H9 (cell line): ENCODE data around the gene CD48. TPM values are rescaled to one million over a fixed set of nuclear protein-coding genes. Genes with fewer than 3 reads are reported as not detected.

Source experiments
- DNase-seq: peaks from one replicate; pipeline ENCODE4 v3.0.0-alpha.2; 2017
- H2AFZ ChIP-seq: one replicate; pipeline ENCODE4 v1.6.1; 2013; ENCODE audit warnings: mild to moderate bottlenecking, low read length, control low read depth, moderate library complexity
- H2AK5ac ChIP-seq: 2 replicates; pipeline ENCODE4 v1.6.1; 2013; ENCODE audit warnings: low read length, control low read depth, mixed read lengths; ENCODE audit not compliant: insufficient read length
- H2BK120ac ChIP-seq: one replicate; pipeline ENCODE4 v1.6.1; 2013; ENCODE audit warnings: low read depth, mild to moderate bottlenecking, low read length, control low read depth, inconsistent platforms; ENCODE audit not compliant: poor library complexity, severe bottlenecking
- H2BK12ac ChIP-seq: 2 replicates; pipeline ENCODE4 v1.6.1; 2013; ENCODE audit warnings: low read length, control low read depth, mixed read lengths, low read depth; ENCODE audit not compliant: insufficient read length
- H2BK15ac ChIP-seq: 2 replicates; pipeline ENCODE4 v1.6.1; 2013; ENCODE audit warnings: low read depth, low read length, control low read depth
- H2BK20ac ChIP-seq: one replicate; pipeline ENCODE4 v1.6.1; 2013; ENCODE audit warnings: low read depth, mild to moderate bottlenecking, low read length, control low read depth, inconsistent platforms; ENCODE audit not compliant: poor library complexity, severe bottlenecking
- H2BK5ac ChIP-seq: 2 replicates; pipeline ENCODE4 v1.6.1; 2013; ENCODE audit warnings: low read length, control low read depth, mixed read lengths; ENCODE audit not compliant: insufficient read length
- H3K14ac ChIP-seq: 2 replicates; pipeline ENCODE4 v1.6.1; 2013; ENCODE audit warnings: low read length, control low read depth; ENCODE audit not compliant: insufficient read depth
- H3K18ac ChIP-seq: 2 replicates; pipeline ENCODE4 v1.6.1; 2013; ENCODE audit warnings: low read depth, mild to moderate bottlenecking, mixed read lengths, low read length, control low read depth; ENCODE audit not compliant: insufficient read length
- H3K23ac ChIP-seq: 2 replicates; pipeline ENCODE4 v1.6.1; 2013; ENCODE audit warnings: low read length, control low read depth, mixed read lengths, low read depth; ENCODE audit not compliant: insufficient read length
- H3K23me2 ChIP-seq: 2 replicates; pipeline ENCODE4 v1.6.1; 2013; ENCODE audit warnings: low read depth, mild to moderate bottlenecking, mixed read lengths, low read length, control low read depth; ENCODE audit not compliant: insufficient read length, poor library complexity, severe bottlenecking
- H3K27ac ChIP-seq: 2 replicates; pipeline ENCODE4 v1.5.1; 2013; ENCODE audit warnings: low read length, control low read depth, mixed read lengths, low read depth; ENCODE audit not compliant: insufficient read length
- H3K27me3 ChIP-seq: 2 replicates; pipeline ENCODE4 v1.6.1; 2013; ENCODE audit warnings: low read length, control low read depth, inconsistent platforms; ENCODE audit not compliant: insufficient read depth
- H3K4ac ChIP-seq: 2 replicates; pipeline ENCODE4 v1.6.1; 2013; ENCODE audit warnings: low read depth, mild to moderate bottlenecking, control low read depth, inconsistent platforms, low read length, moderate library complexity
- H3K4me1 ChIP-seq: 2 replicates; pipeline ENCODE4 v1.6.1; 2013; ENCODE audit warnings: low read length, control low read depth, inconsistent platforms; ENCODE audit not compliant: insufficient read depth
- H3K4me2 ChIP-seq: 2 replicates; pipeline ENCODE4 v1.6.1; 2013; ENCODE audit warnings: low read length, control low read depth, mixed read lengths; ENCODE audit not compliant: insufficient read length, insufficient read depth
- H3K56ac ChIP-seq: 2 replicates; pipeline ENCODE4 v1.6.1; 2013; ENCODE audit warnings: low read depth, mild to moderate bottlenecking, mixed read lengths, low read length, control low read depth; ENCODE audit not compliant: insufficient read length
- H3K79me1 ChIP-seq: 2 replicates; pipeline ENCODE4 v1.6.1; 2013; ENCODE audit warnings: low read depth, mild to moderate bottlenecking, moderate library complexity, low read length, control low read depth, inconsistent platforms; ENCODE audit not compliant: insufficient read depth, poor library complexity, severe bottlenecking
- H3K79me2 ChIP-seq: 2 replicates; pipeline ENCODE4 v1.6.1; 2013; ENCODE audit warnings: low read length, control low read depth, inconsistent platforms; ENCODE audit not compliant: insufficient read depth
- H3K9ac ChIP-seq: 2 replicates; pipeline ENCODE4 v1.6.1; 2013; ENCODE audit warnings: low read length, control low read depth, mixed read lengths; ENCODE audit not compliant: insufficient read length; ENCODE audit errors: extremely low read depth
- H3K9me3 ChIP-seq: one replicate; pipeline ENCODE4 v1.6.1; 2013; ENCODE audit warnings: low read depth, low read length, inconsistent platforms; ENCODE audit not compliant: control insufficient read depth
- H3T11ph ChIP-seq: one replicate; pipeline ENCODE4 v1.6.1; 2013; ENCODE audit warnings: mild to moderate bottlenecking, low read length, control low read depth, inconsistent platforms
- H4K20me1 ChIP-seq: one replicate; pipeline ENCODE4 v1.6.1; 2013; ENCODE audit not compliant: control insufficient read depth, insufficient read length, insufficient read depth
- H4K5ac ChIP-seq: 2 replicates; pipeline ENCODE4 v1.6.1; 2013; ENCODE audit warnings: low read depth, mild to moderate bottlenecking, mixed read lengths, low read length, control low read depth; ENCODE audit not compliant: insufficient read length
- H4K8ac ChIP-seq: replicated peaks from 2 replicates; pipeline ENCODE4 v1.6.1; 2013; ENCODE audit warnings: low read length, control low read depth, mixed read lengths, low read depth; ENCODE audit not compliant: insufficient read length
- H4K91ac ChIP-seq: 2 replicates; pipeline ENCODE4 v1.6.1; 2013; ENCODE audit warnings: low read depth, mild to moderate bottlenecking, moderate library complexity, mixed read lengths, low read length, control low read depth; ENCODE audit not compliant: insufficient read length
- H3K27ac Mint-ChIP-seq, 3 experiments: 2 replicates in 2 of 3; 3 replicates in 1 of 3; pipeline ENCODE4 v1.8.0; 2020 to 2021; ENCODE audit warnings: mixed read lengths in 3 of 3, mild to moderate bottlenecking in 1 of 3, moderate library complexity in 1 of 3
- H3K27me3 Mint-ChIP-seq: 2 replicates; pipeline ENCODE4 v1.8.0; 2021; ENCODE audit warnings: low read depth, mild to moderate bottlenecking, moderate library complexity, mixed read lengths
- H3K36me3 Mint-ChIP-seq, 3 experiments: 2 replicates in 2 of 3; 3 replicates in 1 of 3; pipeline ENCODE4 v1.8.0; 2020 to 2021; ENCODE audit warnings: low read depth in 3 of 3, mixed read lengths in 3 of 3; ENCODE audit not compliant: insufficient read depth in 1 of 3
- H3K4me1 Mint-ChIP-seq, 2 experiments: 2 replicates each; pipeline ENCODE4 v1.8.0; 2020; ENCODE audit warnings: mixed read lengths in 2 of 2
- H3K4me3 Mint-ChIP-seq, 2 experiments: 2 replicates in 1 of 2; 3 replicates in 1 of 2; pipeline ENCODE4 v1.8.0; 2020 to 2021; ENCODE audit warnings: mild to moderate bottlenecking in 2 of 2, mixed read lengths in 2 of 2, moderate library complexity in 1 of 2
- H3K9me3 Mint-ChIP-seq, 2 experiments: 2 replicates in 1 of 2; 3 replicates in 1 of 2; pipeline ENCODE4 v1.8.0; 2020; ENCODE audit warnings: mild to moderate bottlenecking in 2 of 2, mixed read lengths in 2 of 2, moderate library complexity in 1 of 2
- WGBS: extraction: QIAGEN DNeasy Blood & Tissue Kit; methylation state at CpG from one replicate; pipeline ENCODE4 v1.1.7; 2013; ENCODE audit warnings: missing lambda C conversion rate, low lambda C conversion rate, mixed read lengths; ENCODE audit not compliant: insufficient read length; ENCODE audit errors: extremely low coverage; 5-methylcytosine and 5-hydroxymethylcytosine counted together
- total RNA-seq: library from RNA; stranded (reverse); gene quantifications from 2 replicates; pipeline ENCODE4 v1.2.1, GENCODE V29; 2021
- TF ChIP-seq, protein P1 (sequence below): fragments of 200-600 bp; sonication (generic); conservative IDR thresholded peaks from 3 replicates; pipeline ENCODE4 v1.8.0; 2021; ENCODE audit warnings: antibody characterized with exemption, mild to moderate bottlenecking

The CD48 gene
- total RNA-seq, 1 experiment from 2014 or later, result not detected

DNA sequence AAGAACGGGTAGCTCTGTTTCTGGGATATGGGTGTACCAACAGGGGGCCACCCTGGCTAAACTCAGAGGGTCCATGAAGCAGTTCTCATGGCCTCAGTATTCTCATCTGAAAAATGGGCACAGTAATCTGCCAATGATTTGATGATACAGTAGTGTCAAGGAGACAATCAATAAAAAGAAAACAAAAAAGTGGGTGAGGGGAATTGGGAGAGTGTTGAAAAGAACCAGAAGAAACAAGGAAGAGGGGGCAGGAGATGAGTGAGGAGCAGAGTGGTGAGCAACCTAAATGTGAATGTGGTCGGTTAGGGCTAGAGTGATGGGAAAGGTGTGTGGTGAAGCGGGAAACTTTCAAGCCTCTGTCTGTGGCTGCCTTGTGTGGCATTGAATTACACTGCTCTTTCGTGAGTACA is 29.5 kb upstream of the CD48 start:
- Histone ChIP-seq H3K9me3 (no peaks in the 10 kb centered on the region), H4K91ac (no peak overlapping the region), H2AFZ (no peak overlapping the region), H3K9ac (no peak overlapping the region), H2BK120ac (no peak overlapping the region), H3K4me1 (peaks cover 3% of the 10 kb centered on the region; the same call in 1 of the 2 replicates), H3K79me1 (no peaks in the 10 kb centered on the region), H4K20me1 (no peaks in the 10 kb centered on the region), H4K5ac (no peak overlapping the region), H3K4me2 (no peak overlapping the region), H3K23me2 (no peaks in the 10 kb centered on the region), H3K18ac (no peak overlapping the region), H2AK5ac (no peak overlapping the region), H3K14ac (no peak overlapping the region), H2BK15ac (no peak overlapping the region), H3K4ac (no peak overlapping the region), H2BK20ac (no peak overlapping the region), H2BK12ac (no peak overlapping the region), H4K8ac (no peak overlapping the region), H2BK5ac (no peak overlapping the region), H3K79me2 (no peaks in the 10 kb centered on the region), H3T11ph (no peak overlapping the region), H3K23ac (no peak overlapping the region), H3K56ac (no peak overlapping the region), H3K27ac (no peak overlapping the region), H3K27me3 (no peaks in the 10 kb centered on the region)
- peaks cover 11 to 17% of the 10 kb centered on the region in 2 experiments for H3K4me1 Mint-ChIP-seq
- H3K27ac Mint-ChIP-seq, result no peak overlapping the region
- peaks cover 10 to 15% of the 10 kb centered on the region in 2 experiments for H3K9me3 Mint-ChIP-seq
- WGBS, result no CpG with 5 or more reads among the region's 4 CpGs
- DNase-seq, result no peak
- TF ChIP-seq, protein P1, sequence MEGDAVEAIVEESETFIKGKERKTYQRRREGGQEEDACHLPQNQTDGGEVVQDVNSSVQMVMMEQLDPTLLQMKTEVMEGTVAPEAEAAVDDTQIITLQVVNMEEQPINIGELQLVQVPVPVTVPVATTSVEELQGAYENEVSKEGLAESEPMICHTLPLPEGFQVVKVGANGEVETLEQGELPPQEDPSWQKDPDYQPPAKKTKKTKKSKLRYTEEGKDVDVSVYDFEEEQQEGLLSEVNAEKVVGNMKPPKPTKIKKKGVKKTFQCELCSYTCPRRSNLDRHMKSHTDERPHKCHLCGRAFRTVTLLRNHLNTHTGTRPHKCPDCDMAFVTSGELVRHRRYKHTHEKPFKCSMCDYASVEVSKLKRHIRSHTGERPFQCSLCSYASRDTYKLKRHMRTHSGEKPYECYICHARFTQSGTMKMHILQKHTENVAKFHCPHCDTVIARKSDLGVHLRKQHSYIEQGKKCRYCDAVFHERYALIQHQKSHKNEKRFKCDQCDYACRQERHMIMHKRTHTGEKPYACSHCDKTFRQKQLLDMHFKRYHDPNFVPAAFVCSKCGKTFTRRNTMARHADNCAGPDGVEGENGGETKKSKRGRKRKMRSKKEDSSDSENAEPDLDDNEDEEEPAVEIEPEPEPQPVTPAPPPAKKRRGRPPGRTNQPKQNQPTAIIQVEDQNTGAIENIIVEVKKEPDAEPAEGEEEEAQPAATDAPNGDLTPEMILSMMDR, result no peak
- H3K27me3 Mint-ChIP-seq, result peaks cover 4% of the 10 kb centered on the region
- H3K36me3 Mint-ChIP-seq, result peaks cover 1 to 11% (median 6%) of the 10 kb centered on the region in 3 experiments; a peak in 5 of 7 replicates
- H3K4me3 Mint-ChIP-seq, result no peak overlapping the region
